OCI-LY3 (cell line): Measurements from ENCODE around the gene CDC42EP2.

ENCODE experiments used
- H2AFZ ChIP-seq: fragments of 200-600, 300-600 bp; shearing (Covaris generic); 2 replicates; pipeline ENCODE4 v1.6.0; 2014; ENCODE audit warnings: antibody characterized with exemption, low read depth, low read length
- H3K27ac ChIP-seq: fragments of 200-600, 300-600 bp; sonication (generic); 2 replicates; pipeline ENCODE4 v1.5.1; 2014; ENCODE audit warnings: mild to moderate bottlenecking, low read length, moderate library complexity, mixed read lengths
- H3K27me3 ChIP-seq: fragments of 200-600, 300-600 bp; sonication (generic); 2 replicates; pipeline ENCODE4 v1.6.1; 2014; ENCODE audit warnings: low read depth, low read length, mixed read lengths
- H3K36me3 ChIP-seq: fragments of 200-600, 300-600 bp; sonication (generic); replicated peaks from 2 replicates; pipeline ENCODE3; 2014; ENCODE audit warnings: low read depth, low read length, mixed read lengths
- H3K4me1 ChIP-seq: fragments of 300-600, 200-600 bp; sonication (generic); 2 replicates; pipeline ENCODE4 v1.6.1; 2014; ENCODE audit warnings: low read length, mixed read lengths
- H3K4me2 ChIP-seq: fragments of 200-600, 300-600 bp; sonication (generic); 2 replicates; pipeline ENCODE4 v1.6.1; 2014; ENCODE audit warnings: low read length, mixed read lengths
- H3K4me3 ChIP-seq: fragments of 300-600, 200-600 bp; sonication (generic); 2 replicates; pipeline ENCODE4 v1.5.1; 2014; ENCODE audit warnings: antibody characterized with exemption, mild to moderate bottlenecking, low read length, moderate library complexity
- H3K79me2 ChIP-seq: fragments of 300-600, 200-600 bp; shearing (Covaris generic); 2 replicates; pipeline ENCODE4 v1.6.1; 2014; ENCODE audit warnings: mild to moderate bottlenecking, low read length, mixed read lengths
- H3K9ac ChIP-seq: fragments of 300-600, 200-600 bp; shearing (Covaris generic); 2 replicates; pipeline ENCODE4 v1.6.0; 2014; ENCODE audit warnings: mild to moderate bottlenecking, low read length, moderate library complexity
- H3K9me3 ChIP-seq: fragments of 200-600, 300-600 bp; shearing (Covaris generic); 2 replicates; pipeline ENCODE4 v1.6.1; 2014; ENCODE audit warnings: low read length, mixed read lengths; ENCODE audit not compliant: insufficient read depth
- H4K20me1 ChIP-seq: fragments of 200-600, 300-600 bp; sonication (generic); 2 replicates; pipeline ENCODE4 v1.6.1; 2016; ENCODE audit warnings: low read length, mixed read lengths; ENCODE audit not compliant: insufficient read depth
- EZH2phosphoT487 ChIP-seq: fragments of 200-600 bp; shearing (Covaris generic); IDR thresholded peaks from 2 replicates; pipeline ENCODE4 v1.6.1; 2018; ENCODE audit warnings: antibody characterized with exemption, mixed run types, low read depth
- TF ChIP-seq, protein P1 (sequence below): fragments of 200-600, 300-600 bp; sonication (generic); IDR thresholded peaks from 2 replicates; pipeline ENCODE4 v1.5.1; 2014; ENCODE audit warnings: antibody characterized with exemption, low read length, low read depth

The CDC42EP2 gene

DNA sequence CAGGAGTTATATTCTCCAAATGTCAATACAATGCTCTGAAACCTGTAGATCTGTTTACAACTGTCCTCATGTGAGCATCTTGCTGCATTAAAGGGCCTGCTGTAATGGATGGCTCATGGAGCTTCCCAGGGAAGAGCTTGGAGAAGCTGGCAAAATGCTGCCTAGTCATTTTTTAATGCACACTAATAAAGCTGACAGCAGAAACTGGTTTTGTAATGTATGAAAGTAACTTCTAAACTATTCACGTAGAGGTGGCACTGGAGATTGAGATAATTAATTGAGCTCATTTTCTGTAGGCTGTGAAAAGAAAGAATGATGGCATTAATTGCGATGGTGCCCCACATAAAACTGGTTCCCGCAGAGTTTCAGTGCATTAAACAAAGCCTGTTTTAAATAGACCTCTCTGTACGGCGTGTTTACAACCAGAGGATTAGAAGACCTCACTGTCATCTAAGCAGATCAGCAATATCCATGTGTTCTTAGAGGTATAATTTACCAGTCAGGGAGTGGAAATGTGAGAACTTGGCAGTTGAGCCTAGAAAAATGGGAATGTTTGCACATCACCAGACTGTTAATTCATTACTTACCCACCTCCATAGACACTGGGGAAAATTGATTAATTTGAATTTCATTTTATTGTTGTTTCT is 36.9 kb upstream of the CDC42EP2 start:
- H3K9me3 ChIP-seq = no peaks in the 10 kb centered on the region
- H3K36me3 ChIP-seq = peaks cover 58% of the 10 kb centered on the region
- no peak overlapping the region for H3K4me2 ChIP-seq
- H3K9ac ChIP-seq = no peak overlapping the region
- H3K4me3 ChIP-seq = no peak overlapping the region
- H3K27ac ChIP-seq = no peak overlapping the region
- H3K4me1 ChIP-seq = peaks cover 29% of the 10 kb centered on the region
- H4K20me1 ChIP-seq = no peaks in the 10 kb centered on the region
- no peak overlapping the region for H2AFZ ChIP-seq
- no peaks in the 10 kb centered on the region for H3K27me3 ChIP-seq
- TF ChIP-seq EZH2phosphoT487 = no peak
- TF ChIP-seq, protein P1, sequence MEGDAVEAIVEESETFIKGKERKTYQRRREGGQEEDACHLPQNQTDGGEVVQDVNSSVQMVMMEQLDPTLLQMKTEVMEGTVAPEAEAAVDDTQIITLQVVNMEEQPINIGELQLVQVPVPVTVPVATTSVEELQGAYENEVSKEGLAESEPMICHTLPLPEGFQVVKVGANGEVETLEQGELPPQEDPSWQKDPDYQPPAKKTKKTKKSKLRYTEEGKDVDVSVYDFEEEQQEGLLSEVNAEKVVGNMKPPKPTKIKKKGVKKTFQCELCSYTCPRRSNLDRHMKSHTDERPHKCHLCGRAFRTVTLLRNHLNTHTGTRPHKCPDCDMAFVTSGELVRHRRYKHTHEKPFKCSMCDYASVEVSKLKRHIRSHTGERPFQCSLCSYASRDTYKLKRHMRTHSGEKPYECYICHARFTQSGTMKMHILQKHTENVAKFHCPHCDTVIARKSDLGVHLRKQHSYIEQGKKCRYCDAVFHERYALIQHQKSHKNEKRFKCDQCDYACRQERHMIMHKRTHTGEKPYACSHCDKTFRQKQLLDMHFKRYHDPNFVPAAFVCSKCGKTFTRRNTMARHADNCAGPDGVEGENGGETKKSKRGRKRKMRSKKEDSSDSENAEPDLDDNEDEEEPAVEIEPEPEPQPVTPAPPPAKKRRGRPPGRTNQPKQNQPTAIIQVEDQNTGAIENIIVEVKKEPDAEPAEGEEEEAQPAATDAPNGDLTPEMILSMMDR = no peak
- H3K79me2 ChIP-seq = peaks cover 4% of the 10 kb centered on the region; the same call in 1 of the 2 replicates

DNA sequence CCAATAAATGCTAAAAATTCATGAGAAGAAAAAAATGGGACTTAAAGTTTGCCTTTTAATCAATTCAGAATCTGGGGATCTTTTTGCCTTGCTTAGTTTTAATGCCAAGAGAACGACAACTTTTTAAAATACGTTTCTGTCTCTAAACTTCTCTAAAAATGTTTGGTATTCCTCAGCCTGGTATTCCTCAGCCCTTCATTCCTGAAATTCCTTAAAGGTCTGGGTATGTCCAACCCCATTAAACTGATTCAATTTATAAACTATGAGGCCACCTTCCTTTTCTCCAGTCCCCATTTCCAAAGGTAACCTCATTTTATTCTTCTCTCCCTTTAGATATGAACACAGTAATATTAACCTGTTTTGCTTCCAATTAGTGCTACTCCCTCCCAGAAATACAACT is 36.3 kb upstream of the CDC42EP2 start:
- Histone ChIP-seq H3K36me3 (peaks cover 58% of the 10 kb centered on the region), H3K27me3 (no peaks in the 10 kb centered on the region), H3K4me3 (no peak overlapping the region), H3K4me2 (no peak overlapping the region), H4K20me1 (no peaks in the 10 kb centered on the region), H2AFZ (no peak overlapping the region), H3K9me3 (no peaks in the 10 kb centered on the region), H3K79me2 (peaks cover 4% of the 10 kb centered on the region; the same call in 1 of the 2 replicates), H3K4me1 (peaks cover 29% of the 10 kb centered on the region), H3K27ac (peak overlapping the region; percentile 85; the same call in 1 of the 2 replicates), H3K9ac (no peak overlapping the region)
- TF ChIP-seq, protein P1 = no peak
- no peak for TF ChIP-seq EZH2phosphoT487

DNA sequence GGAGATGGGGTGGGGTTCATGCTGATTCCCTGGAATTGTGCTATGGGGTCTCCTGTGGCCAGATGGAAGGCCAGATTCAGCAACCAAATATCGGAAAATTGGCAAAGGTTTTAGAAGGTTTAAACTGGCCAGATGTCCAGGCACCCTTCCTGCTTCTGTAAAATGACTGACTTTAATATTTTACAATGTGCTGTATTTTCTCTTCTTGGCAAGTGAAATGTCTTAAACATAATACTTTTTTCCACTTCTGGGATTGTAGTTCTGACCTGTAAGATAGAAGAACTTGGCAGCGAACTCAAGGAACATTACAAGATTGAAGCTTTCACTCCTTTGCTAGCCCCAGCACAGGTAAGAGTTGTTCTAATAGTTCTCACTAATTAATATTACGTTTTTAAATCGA is 35.4 kb upstream of the CDC42EP2 start:
- H4K20me1 ChIP-seq = no peaks in the 10 kb centered on the region
- peaks cover 58% of the 10 kb centered on the region for H3K36me3 ChIP-seq
- peak overlapping the region; percentile 35; the same call in 1 of the 2 replicates for H3K9ac ChIP-seq
- H3K79me2 ChIP-seq = peaks cover 4% of the 10 kb centered on the region; the same call in 1 of the 2 replicates
- no peak overlapping the region for H2AFZ ChIP-seq
- H3K27me3 ChIP-seq = no peaks in the 10 kb centered on the region
- no peaks in the 10 kb centered on the region for H3K9me3 ChIP-seq
- peak overlapping the region; percentile 72 for H3K4me2 ChIP-seq
- peak overlapping the region; percentile 32 for H3K4me3 ChIP-seq
- peak overlapping the region; percentile 85 for H3K27ac ChIP-seq
- no peak for TF ChIP-seq EZH2phosphoT487
- TF ChIP-seq, protein P1 = no peak
- H3K4me1 ChIP-seq = peaks cover 29% of the 10 kb centered on the region

DNA sequence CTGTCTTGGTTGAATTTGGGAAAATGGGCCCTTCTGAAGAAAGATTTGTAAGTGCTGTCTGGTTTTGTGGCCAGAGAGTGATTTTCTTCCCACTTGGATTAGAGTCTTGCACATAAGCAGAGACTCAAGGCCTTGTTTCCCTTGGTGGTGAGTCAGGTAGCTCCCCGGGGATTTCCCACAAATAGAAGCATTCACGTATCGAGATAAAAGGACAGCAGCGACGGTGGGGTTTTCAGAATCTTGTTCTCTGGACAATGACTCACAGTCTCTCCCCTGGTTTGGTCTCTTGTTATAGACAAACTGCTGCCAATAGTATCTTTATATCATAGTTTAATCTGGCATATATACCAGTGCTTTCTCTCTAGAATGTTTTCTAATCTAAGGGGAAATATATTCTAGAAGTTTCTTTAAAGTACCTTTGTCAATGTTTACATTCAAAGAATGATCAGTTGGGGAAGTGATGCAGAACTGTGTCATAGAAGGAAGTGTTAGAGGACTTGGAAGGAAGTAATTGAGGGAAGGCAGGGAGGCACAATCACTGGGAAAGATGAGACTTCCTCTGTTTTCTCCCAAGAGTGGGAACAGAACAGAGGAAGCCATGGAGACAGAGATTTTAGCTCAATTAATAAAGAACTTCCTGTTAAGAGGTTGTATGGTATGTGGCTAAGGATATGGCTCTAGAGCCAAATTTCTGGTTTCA is 34.8 kb upstream of the CDC42EP2 start:
- Histone ChIP-seq H3K4me2 (peak overlapping the region; percentile 72), H3K36me3 (peaks cover 58% of the 10 kb centered on the region), H3K79me2 (peaks cover 4% of the 10 kb centered on the region; the same call in 1 of the 2 replicates), H3K4me1 (peaks cover 29% of the 10 kb centered on the region), H3K9ac (peak overlapping the region; percentile 35; the same call in 1 of the 2 replicates), H3K27ac (peak overlapping the region; percentile 85), H4K20me1 (no peaks in the 10 kb centered on the region), H3K4me3 (peak overlapping the region; percentile 32), H3K9me3 (no peaks in the 10 kb centered on the region), H2AFZ (no peak overlapping the region), H3K27me3 (no peaks in the 10 kb centered on the region)
- TF ChIP-seq, protein P1 = no peak
- TF ChIP-seq EZH2phosphoT487 = no peak
